Stimulated activated CD4-positive, alpha-beta T cell treated with anti-CD3 and anti-CD28 coated beads, Interleukin-4, amount 100 ng/mL, for 48 hours (primary cell): ENCODE results near the gene TAP1.

Source experiments
- DNase-seq, 2 donors: peaks; one replicate each; pipeline ENCODE4 v3.0.0-alpha.2; 2020; ENCODE audit warnings: low read depth in 2 of 2

Gene TAP1

DNA sequence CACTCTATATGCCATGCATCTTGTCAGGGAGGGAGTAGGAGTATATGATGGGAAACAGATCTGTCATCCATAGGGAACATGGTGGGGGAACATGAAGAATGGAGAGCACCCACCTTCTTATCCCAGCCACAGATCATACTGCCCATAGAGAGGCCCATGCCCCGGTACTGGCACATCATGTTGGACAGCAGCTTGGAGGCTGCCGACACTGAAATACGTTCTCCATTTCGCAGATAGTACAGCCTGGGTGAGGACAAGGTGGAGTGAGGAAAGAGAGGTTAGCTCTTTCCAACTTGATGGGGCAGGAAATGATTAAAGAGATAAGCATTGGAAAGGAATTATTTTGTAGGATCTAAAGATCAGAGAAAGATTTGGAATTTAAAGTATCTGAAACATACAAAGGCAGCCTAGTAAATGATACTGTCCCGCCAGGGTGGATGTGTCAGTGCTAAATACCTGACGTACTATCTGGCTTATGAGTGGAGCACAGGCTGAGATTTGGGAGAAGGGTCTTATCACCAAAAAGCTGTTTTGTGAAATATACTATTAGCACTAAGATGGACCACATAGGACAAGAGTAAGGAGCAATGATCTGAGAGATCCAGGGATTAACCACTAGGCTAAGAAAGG lies 11.4 kb downstream of the TAP1 start:
- DNase-seq = no peak

DNA sequence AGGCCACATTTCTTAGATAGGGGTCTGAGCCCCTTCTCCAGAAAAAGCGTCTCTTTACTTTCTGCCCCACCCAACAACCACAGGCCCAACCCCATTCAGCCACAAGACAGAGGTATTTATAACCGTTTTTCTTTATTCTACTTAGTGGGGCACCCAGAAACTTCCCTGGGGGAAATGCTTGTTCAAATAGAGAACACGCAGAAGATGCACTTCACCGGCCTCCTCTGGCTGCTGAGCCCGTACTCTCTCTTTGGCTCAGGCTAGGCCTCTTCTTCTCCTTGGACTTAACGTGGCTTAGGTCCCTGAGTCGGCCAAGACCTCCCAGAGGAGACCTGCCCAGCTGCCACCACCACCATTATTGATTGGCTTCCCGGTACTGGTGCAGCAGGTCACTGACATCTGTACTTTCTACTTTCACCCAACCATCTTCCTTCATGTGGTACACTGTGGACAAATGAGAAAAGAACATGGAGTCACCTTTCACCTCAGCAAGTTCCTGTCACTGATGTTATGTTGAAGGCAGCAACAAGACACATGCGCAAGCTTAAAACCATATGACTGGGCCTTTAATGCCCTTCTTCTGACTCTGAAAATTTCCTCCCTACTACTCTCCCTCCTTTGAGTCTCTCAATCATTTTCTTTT lies 12.8 kb downstream of the TAP1 start:
- no peak for DNase-seq

- no peak for DNase-seq
Observed at GRCh38 chr6:32839356-32839755, 14.1 kb downstream of the TAP1 start.

DNA sequence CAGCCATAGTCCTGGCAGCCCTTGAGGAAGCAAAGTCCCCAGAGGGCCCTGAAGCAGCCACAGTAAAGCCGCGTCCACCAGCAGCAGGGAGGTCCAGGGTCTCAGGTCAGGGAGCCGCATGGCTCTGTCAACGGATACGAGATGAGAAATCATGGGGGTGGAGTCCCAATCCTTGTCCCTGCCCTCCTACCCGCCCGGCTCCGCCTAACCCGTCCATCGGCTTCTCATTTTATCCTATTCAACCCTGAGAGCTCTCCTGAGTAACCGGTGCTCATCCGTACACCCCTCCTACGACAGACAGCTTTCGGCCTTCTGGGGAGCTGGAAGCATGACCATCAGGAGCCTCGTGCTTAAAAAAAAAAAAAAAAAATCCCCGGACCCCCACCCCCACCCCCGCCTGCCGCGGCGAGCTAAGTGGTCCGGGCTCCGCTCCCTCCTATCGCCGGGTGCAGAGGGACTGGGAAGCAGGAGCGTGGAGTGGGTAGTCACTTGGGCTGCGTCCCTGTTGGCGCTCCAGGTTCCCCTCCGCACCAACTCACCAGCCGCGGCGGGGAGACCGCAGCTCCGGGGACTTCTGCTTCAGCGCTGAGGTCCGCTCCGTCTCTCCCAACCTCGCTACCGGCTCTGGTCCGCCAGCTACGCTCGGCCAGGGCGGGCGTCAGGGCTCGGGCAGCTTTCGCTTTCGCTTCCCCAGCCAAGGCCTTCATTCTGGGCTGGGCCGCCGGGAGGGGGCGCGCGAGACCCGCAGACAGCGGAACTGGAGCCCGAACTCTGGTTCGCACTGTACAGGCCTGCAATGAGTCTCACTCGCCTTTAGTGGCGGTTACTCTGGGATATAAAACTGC lies 15.2 kb downstream of the TAP1 start, which contains the start of gene TAP2:
TAP2 (minus strand) TSS at position 626 of the 845 bp plus-strand sequence; CDS start at position 120, 506 bp downstream.
- DNase-seq = peak; percentile 96 to 98

GRCh38 chr6:32837651-32838113 lies 15.8 kb downstream of the TAP1 start:
- no peak for DNase-seq

DNA sequence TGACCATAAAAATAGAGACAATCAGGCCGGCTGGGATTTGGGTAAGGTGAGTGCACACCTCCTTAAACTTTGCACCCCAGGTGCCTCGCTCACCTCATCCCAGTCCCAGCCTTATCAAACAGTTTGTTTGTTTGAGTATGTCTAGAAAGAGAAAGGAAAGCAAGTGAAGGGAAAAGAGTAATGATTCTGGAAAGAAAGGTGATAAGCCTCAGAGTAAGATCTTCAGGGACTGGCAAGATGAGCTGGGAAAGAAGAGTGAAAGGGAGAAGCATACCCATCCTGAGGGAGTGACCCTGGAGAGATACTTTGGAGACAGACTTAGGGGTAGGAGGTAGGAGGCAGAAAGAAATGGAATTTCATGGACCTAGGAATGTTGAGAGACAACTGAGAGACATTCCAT lies 16.6 kb downstream of the TAP1 start:
- DNase-seq = no peak

GRCh38 chr6:32835167-32835893 lies 18.2 kb downstream of the TAP1 start:
- no peak for DNase-seq

GRCh38 chr6:32833664-32834063 lies 19.8 kb downstream of the TAP1 start:
- no peak for DNase-seq

DNA sequence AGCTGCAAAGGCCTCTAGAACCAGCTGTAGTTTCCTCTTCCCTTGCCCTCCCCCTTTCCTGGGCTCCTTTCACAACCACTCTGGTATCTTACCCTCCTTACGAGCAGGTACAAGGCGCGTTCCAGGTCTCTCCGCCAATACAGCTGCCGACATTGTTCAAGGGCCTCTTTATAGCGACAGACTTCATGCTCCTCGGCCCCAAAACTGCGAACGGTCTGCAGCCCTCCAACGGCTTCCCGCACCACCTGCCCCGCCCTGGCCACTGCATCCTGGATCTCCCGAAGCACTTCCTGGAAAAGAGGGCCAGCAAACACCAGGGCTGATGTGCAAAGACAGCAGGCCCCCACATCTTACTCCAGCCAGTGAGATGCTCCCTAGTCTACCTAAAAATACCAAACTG lies 21.0 kb downstream of the TAP1 start:
- DNase-seq = no peak

- no peak for DNase-seq
Observed at GRCh38 chr6:32830936-32831335, 22.6 kb downstream of the TAP1 start.

GRCh38 chr6:32830017-32830416 lies 23.5 kb downstream of the TAP1 start:
- no peak for DNase-seq

GRCh38 chr6:32829495-32829894 lies 24.0 kb downstream of the TAP1 start:
- DNase-seq = no peak

DNA sequence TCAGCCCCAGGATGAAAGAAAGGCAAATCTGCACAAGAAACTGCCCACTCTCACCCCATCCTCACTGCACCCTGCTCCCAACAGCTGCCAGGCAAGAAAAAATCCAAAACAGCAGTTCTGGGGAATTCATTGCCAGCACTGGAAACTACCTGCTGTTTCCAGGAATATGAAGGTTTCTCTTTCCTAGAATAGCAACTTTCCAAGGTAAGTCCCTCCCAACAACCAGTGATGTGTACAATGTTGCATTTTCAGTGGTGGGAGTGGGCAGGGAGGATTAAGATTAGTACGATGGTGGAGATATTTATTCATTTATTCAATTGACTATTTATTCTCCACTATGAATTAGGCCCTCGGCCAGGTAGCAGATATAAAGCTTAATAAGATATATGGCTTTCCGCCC lies 26.5 kb downstream of the TAP1 start:
- DNase-seq = no peak

DNA sequence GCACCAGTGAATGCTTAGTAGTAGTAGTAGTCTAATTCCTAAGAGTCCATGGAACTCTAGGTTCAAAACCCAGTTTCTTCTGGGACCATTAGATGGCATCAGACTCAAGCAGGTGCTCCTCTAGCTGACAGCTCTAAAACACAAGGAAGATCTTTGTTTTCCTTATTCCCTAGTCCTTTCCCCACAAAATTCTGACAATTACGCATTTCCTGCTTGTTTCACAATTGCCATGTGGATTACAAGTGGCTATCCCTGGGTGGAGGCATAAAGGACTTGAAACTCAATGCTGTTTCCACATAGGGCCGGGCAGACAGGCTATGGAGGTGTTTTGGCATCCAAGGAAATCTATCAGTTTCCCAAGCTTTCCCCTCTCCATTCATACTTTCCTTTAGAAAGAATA lies 27.5 kb downstream of the TAP1 start:
- no peak for DNase-seq

GRCh38 chr6:32819729-32820128 lies 33.8 kb downstream of the TAP1 start:
- DNase-seq = no peak

DNA sequence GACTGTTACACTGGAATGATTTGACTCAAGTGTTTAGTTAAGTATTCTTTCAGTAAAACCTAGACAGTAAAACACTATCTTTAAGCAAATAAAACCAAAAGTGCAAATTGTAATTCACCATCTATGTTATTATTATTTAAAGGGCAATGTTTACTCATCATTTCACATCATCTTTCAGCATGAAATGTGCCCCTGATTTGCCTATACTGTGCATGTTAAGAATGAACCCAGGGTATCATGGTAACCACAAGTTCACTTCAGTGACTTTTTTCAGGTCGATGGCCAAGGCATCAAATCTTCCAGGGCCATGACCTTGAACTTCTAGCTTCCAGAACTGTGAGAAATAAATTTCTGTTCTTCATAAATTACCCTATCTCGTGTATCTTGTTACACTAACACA lies 34.6 kb downstream of the TAP1 start:
- no peak for DNase-seq

DNA sequence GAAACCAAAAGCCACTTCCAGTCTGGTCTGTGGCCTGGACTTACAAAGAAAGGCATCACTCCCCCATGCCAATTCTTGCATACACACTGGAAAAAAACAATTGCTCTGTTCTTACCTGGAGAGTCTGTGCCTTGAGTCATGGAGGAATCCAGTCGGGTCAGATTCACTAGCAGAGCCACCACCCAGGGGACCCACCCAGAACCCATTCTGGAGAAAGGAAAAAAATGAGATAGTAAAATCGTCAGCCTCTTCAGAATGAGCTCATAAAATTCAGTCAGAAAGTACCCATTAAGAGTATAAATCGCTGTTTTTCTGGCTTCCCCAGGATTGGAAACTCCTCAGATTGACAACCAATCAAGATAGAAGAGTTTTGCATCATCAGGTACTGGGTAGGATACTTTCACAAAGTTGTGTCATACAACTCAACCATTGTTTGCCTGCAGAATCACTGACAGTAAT lies 36.7 kb downstream of the TAP1 start, which contains the start of gene HLA-DOB:
HLA-DOB (minus strand) TSS at position 257 of the 459 bp plus-strand sequence; CDS start at position 206, 51 bp downstream.
- DNase-seq = no peak

GRCh38 chr6:32815996-32816395 lies 37.5 kb downstream of the TAP1 start:
- DNase-seq = no peak

DNA sequence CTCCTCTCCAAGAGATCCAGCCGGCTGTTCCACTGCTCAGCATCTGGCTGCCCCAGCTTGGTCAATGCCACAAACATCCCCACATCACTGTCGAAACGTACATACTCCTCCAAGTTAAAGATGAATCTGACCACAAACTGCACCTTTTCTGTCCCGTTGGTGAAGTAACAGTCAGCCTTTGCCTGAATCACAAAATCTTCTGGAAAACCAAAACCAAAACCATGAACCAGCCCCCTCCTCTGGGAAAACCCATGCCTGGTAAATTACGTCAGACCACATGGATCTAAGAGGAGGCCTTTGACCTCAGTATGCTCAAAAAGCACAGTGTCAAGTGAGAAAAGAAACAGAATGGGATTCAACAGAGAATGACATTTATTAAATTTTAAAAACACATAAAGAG lies 38.4 kb downstream of the TAP1 start:
- DNase-seq = no peak

- no peak for DNase-seq
Observed at GRCh38 chr6:32814145-32814544, 39.4 kb downstream of the TAP1 start.

GRCh38 chr6:32809171-32809570 lies 44.3 kb downstream of the TAP1 start:
- DNase-seq = no peak
